ENCODE data around the gene RTF1. TPM values are rescaled to one million over a fixed set of nuclear protein-coding genes. Genes with fewer than 3 reads are reported as not detected.
"Not testable (repeated sequence)": the region's sequence is repeated elsewhere in the genome, so short reads cannot be mapped to it uniquely, and the experiment has no call there.

RTF1 gene
- 10 to 100 TPM; 18.2 to 23.5 TPM for total RNA-seq
- long read RNA-seq, full-length matches to known transcripts = 16 of 55 reads
- long read RNA-seq, partial matches to known transcripts = 37 of 55 reads
- long read RNA-seq, other reads (novel, unspliced or antisense) = 2 of 55 reads

GRCh38 chr15:41416742-41417417 is at the start of gene RTF1:
Gene RTF1 (plus strand): TSS chr15:41417095. CDS start chr15:41417116, 21 bp downstream.
- peak; percentile 94 for DNase-seq
- peak; percentile 98 for ATAC-seq
- intact Hi-C loops (cut with DNase I) = no loop called here

- peak in 1 of 2 donors; percentile 21 for ATAC-seq
- no peak for DNase-seq
- intact Hi-C loops (cut with DNase I) = no loop called here
Measured at GRCh38 chr15:41367418-41367817, 49.5 kb upstream of the RTF1 start.

- DNase-seq (no peak), ATAC-seq (no peak)
- intact Hi-C loops (cut with DNase I) = no loop called here
Measured at GRCh38 chr15:41377978-41378377, 38.9 kb upstream of the RTF1 start.

GRCh38 chr15:41383974-41384749 is 32.7 kb upstream of the RTF1 start:
- intact Hi-C loops (cut with DNase I); ATAC-seq; DNase-seq: not testable (repeated sequence)

- intact Hi-C loops (cut with DNase I) = loop anchor here in 1 of 2 donors (5.0 kb wide), 1 partner anchor 50 kb away; no protein-coding TSS in a partner anchor
- ATAC-seq = no peak
Measured at GRCh38 chr15:41387646-41388045, 29.2 kb upstream of the RTF1 start.

GRCh38 chr15:41392659-41393058 is 24.2 kb upstream of the RTF1 start:
- DNase-seq (no peak), ATAC-seq (no peak)
- intact Hi-C loops (cut with DNase I) = no loop called here

More at GRCh38 chr15:41387646-41388045, 29.2 kb upstream of the RTF1 start:
- DNase-seq = no peak

- DNase-seq (no peak), ATAC-seq (no peak)
- intact Hi-C loops (cut with DNase I) = no loop called here
Measured at GRCh38 chr15:41394924-41395323, 22.0 kb upstream of the RTF1 start.

GRCh38 chr15:41396111-41396510 is 20.8 kb upstream of the RTF1 start:
- no peak for DNase-seq
- no peak for ATAC-seq
- intact Hi-C loops (cut with DNase I) = no loop called here

GRCh38 chr15:41401904-41402267 is 15.0 kb upstream of the RTF1 start:
- ATAC-seq (peak in 1 of 2 donors; percentile 27), DNase-seq (no peak)
- intact Hi-C loops (cut with DNase I) = no loop called here

GRCh38 chr15:41407341-41407740 is 9.6 kb upstream of the RTF1 start:
- ATAC-seq (no peak), DNase-seq (no peak)
- intact Hi-C loops (cut with DNase I) = no loop called here

GRCh38 chr15:41408234-41408641 is 8.7 kb upstream of the RTF1 start:
- DNase-seq (no peak), ATAC-seq (peak in 1 of 2 donors; percentile 89)
- intact Hi-C loops (cut with DNase I) = no loop called here

GRCh38 chr15:41411031-41411430 is 5.9 kb upstream of the RTF1 start:
- intact Hi-C loops (cut with DNase I) = no loop called here
- no peak for ATAC-seq
- DNase-seq = no peak

GRCh38 chr15:41411441-41411840 is 5.5 kb upstream of the RTF1 start:
- ATAC-seq (no peak), DNase-seq (no peak)
- intact Hi-C loops (cut with DNase I) = no loop called here

GRCh38 chr15:41416128-41416741 is 660 bp upstream of the RTF1 start:
- DNase-seq = no peak
- ATAC-seq = peak; percentile 7 to 20
- intact Hi-C loops (cut with DNase I) = no loop called here

GRCh38 chr15:41417418-41418195 is 712 bp downstream of the RTF1 start:
- DNase-seq (peak; percentile 50), ATAC-seq (peak; percentile 56 to 67)
- intact Hi-C loops (cut with DNase I) = no loop called here

GRCh38 chr15:41423979-41424659 is 7.2 kb downstream of the RTF1 start:
- ATAC-seq (no peak), DNase-seq (no peak)
- intact Hi-C loops (cut with DNase I) = no loop called here

- ATAC-seq (no peak), DNase-seq (no peak)
- intact Hi-C loops (cut with DNase I) = no loop called here
Measured at GRCh38 chr15:41424809-41425208, 7.9 kb downstream of the RTF1 start.

GRCh38 chr15:41425907-41426306 is 9.0 kb downstream of the RTF1 start:
- DNase-seq, ATAC-seq: not testable (repeated sequence)

More at GRCh38 chr15:41425907-41426306, 9.0 kb downstream of the RTF1 start:
- intact Hi-C loops (cut with DNase I) = not testable (repeated sequence)
